Activated CD8-positive, alpha-beta memory T cell treated with anti-CD3 and anti-CD28 coated beads, Interleukin-2, amount 50 U/mL, for 24 hours (primary cell): Measurements from ENCODE around the gene CCSER1.

Experiments
- DNase-seq: peaks from one replicate; pipeline ENCODE4 v3.0.0-alpha.2; 2020; ENCODE audit errors: extremely low read depth

Gene CCSER1

DNA sequence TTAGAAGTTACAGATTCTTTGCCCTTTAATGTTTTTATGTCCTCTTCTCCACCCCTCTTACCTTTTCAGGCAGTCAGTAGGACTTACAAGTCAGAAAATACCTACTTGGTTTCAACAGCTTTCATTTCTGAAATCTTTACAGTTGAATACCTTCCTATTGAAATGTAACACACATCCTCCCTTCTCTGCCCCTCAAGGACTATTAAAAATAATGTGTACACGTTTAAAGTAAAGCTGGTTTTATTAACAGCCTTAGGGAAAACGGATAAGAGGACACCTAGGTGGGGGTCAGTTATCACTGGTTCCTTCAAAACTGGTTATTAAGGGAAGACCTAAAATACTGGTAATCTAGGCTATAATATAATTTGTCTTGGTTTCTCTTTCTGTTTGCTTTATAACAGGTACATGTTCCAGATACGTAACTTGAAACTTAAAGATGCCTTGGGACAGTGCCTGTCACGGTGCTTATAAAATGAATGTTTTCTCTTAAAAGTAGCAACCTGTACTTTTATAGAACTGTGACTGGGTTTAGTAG lies 1.8 kb downstream of the CCSER1 start:
- no peak for DNase-seq

DNA sequence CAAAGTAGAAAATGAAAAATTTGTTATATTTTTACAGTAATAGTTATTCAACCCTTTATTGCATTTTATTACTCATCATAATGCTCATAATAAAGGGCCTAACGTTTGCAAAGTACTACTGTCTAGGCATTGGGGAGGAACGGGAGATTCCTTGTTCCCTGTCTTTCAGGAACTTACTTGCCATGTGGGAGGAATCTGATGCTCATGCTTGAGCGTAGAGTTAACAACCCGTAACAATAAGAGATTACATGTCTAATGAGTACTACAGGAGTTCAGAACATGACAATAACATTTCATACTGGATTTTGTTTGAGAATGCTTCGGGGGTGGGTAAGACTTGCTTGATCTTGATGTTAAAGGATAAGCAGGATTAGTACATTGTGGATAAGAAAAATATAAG lies 2.9 kb downstream of the CCSER1 start:
- no peak for DNase-seq

DNA sequence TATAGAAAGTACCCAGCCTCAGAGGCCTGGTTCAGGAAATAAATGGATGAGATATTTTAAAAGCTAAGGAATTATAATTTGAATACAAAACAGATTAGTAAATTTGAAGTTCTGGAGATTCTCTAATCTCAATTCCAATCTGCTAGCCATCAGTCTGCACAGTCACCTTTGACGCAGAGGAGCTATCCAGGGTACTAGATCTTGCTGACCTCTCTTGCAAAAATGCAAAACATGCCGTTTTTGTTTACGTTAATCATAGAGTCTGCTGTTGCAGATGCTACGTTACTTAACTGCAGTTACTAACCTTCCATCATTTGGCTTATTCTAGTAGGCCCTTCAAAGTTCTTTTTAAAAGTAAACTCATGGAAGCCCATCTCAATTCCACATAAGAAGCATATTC lies 10.4 kb downstream of the CCSER1 start:
- DNase-seq = no peak

DNA sequence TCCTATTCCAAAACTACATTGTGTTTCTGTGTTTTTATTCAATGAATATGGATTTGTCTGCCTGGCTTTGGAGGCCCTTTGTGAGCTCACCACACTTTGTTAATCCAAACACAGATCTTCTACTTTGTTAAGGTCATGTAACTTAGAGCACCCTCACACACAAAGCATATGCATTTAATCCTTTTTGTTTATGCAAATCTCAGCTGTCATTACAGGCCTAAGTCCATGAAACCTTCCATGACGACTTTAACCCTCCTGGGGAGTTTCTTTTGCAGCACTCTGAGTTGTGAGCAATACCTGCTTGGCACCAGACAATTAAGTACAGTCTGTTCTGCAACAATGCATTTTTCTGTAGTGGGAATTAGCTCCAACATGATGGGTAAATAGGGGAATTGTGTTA lies 14.9 kb downstream of the CCSER1 start:
- DNase-seq = no peak

DNA sequence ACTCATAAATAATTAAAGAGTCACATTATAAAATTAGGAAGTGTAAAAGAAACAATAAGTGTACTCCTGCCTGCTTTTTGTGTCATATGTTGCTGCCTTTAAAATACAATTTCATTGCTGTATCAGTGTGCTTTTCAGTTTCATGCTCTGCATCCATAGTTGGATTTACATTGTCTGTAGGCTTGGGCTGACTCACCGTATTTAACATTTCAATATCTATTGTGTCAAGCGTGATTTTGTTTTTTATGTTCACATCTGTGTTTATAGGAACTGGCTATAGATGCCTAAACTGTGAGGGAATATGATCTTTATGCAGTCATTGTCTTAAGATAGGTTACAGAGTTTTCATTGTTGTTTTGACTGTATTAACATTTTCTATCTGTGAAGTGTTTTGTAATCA lies 18.1 kb downstream of the CCSER1 start:
- DNase-seq = no peak

DNA sequence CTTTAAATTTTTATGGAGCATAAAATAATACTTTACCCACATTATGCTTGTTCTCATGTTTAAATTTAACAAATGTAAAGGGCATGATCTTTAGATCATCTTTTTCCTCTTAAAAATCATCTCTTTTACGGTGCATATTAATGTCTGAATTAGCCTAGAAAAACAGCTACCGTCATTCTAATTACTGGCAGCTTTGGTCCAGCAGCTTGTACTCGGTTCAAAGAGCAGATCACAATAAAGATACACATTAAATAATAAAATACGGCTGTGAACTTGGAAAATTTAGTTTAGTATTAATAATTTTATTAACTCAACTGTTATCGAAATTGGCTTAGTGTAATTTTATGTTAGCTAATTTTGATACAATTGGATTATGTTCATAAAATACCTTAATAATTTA lies 19.1 kb downstream of the CCSER1 start:
- no peak for DNase-seq

DNA sequence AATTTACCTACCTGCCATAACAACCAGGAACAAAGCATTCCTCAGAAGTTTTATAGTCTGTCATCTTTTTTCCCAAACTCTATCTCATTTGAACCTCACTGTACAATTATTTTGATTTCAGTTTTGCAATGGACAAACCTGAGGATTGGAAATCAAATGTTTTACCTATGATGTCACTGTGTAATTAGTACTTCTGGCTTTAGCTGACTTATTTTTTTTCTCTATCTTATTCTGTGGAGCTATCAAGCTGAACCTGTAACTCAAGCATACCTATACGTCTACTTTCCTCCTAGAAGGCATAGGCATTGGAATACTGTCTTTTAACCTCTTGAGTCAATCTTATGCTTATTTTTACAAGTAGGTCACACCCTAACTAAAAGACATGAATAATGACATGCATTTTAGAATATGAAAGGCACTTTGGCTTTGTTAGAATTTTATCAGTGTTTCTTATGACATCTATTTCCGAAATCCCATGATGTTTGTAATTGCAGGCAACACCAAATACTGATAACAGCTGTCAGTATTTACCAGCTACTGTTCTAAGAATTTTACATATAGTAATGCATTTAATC lies 21.5 kb downstream of the CCSER1 start:
- no peak for DNase-seq

DNA sequence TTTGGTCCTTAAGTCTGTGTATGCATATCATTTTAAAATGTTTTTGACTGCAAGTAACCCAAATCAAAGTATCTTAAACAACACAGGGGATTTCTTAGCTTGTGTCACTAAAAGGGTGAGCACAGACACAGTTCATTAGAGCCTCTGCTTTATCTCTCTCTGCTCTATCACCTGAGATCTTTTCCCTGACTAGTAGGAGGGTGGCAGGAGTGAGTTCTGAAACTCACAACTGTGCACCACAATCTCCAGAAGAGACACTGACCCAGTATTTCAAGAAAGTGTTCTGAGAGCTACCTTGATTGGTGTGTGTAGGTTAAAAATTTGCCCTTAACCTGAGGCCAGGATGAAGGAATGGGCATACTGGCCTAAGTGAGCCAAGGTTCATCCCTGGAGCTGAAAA lies 24.8 kb downstream of the CCSER1 start:
- no peak for DNase-seq

DNA sequence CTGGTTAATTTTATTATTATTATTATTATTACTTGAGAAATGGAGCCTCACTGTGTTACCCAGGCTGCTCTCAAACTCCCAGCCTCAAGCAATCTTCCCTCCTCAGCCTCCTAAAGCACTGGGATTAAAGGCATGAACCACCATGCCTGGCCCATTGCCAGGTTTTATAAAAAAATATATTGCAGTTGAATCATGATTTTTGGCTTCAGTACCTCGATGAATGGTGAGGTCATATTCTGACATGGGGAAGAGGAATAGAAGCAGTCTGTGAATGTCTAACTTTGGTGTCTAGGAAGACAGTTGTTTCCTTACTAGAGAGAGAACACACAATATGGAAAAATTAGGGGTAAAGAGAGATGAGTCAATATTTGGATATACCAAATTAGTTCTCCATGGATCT lies 32.0 kb downstream of the CCSER1 start:
- no peak for DNase-seq

DNA sequence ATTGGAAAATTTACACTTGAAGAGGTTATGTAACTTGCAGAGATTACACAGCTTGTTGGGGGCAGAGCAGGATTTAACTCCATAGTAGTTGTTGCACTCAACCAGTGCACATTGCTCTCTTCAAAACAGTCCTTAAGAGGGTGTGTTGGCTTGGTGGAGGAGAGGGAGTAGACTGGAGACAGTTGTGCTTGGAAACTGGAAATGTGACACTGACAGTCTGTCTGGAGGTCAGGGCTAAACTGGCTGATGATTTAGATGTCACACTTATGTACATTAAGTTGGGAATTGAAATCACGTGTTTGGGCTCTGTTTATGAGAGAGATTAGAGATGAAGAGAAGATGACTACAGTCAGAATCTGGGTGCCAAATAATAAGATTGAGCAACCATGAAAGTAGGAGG lies 32.9 kb downstream of the CCSER1 start:
- DNase-seq = no peak

DNA sequence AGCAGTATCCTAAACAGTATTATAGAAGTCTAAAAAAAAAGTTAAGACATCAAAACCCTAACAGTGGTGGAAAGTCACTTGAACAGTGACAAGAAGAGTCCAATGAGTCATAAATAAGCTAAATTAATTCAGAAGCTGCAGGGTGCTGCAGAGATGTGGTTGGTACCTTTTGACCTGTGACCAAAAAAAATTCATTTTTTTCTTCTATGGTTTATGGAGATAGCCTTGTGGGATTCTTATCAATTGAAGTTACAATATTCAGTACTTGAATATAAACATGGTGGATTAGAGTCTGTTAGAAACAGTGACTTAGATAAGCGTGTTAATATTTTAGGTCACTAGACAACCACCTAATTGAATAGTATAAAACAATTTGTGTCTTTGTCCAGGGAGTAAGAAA lies 35.4 kb downstream of the CCSER1 start:
- no peak for DNase-seq

DNA sequence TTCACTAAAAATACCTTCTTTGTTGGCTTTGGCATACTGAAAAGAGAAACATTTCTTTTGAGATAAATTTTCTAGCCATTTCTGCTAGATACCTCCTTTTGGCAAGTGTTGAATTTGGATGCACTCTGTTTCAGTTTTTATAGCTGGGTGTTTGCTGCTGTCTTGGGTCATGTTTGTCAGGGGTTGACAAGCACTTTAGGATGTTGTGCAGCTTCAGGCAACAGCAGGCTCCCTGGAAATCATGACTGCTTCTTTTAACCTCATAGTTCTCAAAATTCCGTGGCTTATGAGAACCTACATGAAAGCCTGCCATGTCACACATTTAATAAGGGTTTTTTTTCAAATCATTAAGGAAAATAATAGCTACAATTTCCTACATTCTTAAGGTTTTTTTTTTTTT lies 36.7 kb downstream of the CCSER1 start:
- DNase-seq = no peak

DNA sequence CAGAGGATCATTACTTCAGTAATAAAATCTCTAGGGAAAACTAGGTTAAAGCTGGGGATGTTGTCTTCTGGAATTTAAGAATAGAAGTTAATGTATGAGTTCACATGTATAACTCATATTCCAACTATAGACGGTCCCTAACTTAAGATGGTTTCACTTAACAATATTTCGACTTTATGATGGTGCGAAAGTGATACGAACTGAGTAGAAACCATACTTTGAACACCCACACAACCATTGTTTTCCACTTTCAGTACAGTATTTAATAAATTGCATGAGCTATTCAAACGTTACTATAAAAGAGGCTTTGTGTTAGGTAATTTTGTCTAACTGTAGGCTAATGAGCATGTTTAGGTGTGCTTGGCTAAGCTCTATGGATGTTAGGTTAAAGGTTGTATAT lies 38.7 kb downstream of the CCSER1 start:
- no peak for DNase-seq

DNA sequence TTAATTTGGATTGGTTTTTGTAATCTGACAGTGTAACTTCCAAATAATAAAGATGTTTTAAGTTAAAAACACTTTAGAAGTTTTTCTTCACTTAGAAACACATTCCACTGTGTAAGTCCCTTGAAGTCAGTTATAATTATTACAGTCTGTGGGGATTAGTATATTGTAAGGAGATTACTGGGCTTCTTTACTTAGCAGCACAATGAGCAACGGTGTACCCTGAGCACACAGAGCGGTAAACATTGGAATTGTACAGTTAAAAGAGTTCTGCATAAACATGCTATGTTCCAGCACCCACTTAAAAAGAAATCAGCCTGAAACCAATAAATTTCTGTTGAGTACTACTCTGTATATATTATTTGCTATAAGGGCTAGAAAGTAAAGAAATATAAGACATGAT lies 44.3 kb downstream of the CCSER1 start:
- DNase-seq = no peak

DNA sequence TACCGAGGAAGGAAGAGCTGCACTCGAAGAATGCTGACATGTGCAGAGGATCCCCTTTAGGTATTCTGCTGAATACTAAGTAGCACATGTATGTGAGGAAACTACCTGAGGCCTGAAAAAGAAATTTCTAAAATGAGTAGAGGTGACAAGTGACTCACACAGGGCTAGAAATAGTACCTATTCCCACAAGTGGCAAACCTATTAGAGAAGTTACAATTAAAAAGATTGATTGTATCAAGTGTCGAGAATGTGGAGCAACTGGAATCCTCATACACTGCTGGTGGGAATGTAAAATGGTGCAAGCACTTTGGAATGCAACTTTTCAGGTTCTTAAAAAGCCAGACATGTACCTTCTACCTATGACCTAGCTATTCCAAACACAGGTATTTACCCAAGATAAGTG lies 47.4 kb downstream of the CCSER1 start:
- DNase-seq = no peak

DNA sequence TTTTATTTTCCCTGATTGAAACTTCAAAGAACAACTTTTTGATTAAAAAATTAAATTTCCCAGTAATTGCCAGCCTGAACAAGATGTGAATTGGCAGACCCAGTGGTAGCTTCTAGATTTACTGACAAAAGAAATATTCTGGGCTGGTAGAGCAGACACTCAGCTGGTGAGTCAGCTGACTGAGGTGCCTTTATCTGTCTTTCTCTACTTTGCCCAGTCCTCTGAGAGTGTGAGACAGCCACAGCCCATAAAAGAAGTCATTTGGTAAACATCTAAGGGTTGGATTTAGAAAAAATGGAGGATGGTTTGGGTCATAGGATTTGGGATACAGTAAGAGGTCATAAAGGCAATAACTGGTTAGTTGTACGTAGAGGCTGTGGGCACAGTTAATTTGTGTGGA lies 54.5 kb downstream of the CCSER1 start:
- no peak for DNase-seq

DNA sequence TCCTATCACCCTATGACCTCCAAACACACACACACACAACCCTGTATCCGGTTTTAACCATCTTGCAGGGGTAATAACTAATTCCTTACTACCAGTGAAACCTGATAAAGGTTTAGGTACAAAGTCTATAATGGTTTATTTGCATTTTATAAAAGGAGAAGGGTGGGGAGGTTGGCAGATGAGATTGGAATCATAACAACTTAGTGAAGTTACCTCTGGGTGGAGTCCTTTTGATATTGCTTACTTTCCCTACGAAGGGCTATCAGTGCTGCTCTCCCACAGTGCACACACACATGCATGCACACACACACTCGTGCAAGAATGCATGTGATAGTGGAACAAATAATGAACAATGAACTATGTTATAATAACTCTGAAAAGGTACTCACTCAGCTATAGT lies 56.1 kb downstream of the CCSER1 start:
- no peak for DNase-seq

DNA sequence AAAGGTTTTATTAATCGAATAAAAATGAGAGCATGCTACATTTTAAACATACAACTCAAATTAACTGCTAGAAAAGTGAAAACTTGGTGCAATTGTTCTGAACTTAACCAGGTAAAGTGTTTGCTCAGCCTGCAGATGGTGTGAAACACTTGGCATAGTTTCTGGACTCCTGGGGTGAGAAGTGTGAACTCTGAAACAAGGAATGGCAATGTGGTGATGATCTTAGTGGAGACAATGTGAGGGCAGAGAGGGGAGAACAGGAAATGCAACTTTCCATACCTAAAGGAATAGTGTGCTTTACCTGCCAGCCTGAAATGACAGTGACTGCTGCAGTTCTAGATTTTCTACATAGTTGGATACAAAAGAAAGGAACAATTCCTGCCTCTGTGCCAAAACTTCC lies 57.4 kb downstream of the CCSER1 start:
- DNase-seq = no peak

DNA sequence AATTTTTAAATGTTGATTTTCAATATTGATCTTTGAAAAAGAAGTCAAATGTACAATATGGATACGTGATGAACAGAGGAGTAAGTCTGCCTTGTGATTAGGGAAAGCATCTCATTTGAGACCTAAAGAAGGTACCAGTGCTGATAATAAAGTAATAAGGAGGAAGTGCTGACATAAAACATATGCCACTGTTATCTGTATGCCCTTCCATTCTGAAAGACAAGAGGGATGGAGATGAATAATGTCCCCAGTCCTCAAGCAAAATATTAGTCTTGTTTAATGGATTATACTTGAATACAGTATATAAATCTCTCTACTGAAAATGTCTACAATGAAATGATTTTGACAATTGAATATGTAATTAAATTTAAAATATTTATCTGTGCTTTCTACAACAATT lies 58.2 kb downstream of the CCSER1 start:
- no peak for DNase-seq

DNA sequence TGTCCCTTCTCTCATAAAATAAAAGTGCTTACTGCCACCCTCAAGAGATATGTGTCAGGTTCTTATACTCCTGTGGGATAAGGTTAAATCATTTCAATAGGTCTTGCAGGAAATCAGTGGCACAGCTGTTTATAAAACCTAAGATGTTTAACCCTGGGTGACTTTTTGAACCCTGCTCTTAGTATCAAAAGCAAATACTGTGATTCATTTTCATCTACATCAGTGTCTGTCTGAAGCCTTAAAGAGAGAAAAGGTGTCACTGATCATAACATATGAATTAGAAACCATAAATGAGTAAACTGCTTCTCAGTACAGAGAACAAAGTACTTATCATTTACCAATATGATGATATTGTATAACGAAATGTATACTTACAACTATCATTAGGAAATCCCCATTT lies 59.0 kb downstream of the CCSER1 start:
- no peak for DNase-seq

DNA sequence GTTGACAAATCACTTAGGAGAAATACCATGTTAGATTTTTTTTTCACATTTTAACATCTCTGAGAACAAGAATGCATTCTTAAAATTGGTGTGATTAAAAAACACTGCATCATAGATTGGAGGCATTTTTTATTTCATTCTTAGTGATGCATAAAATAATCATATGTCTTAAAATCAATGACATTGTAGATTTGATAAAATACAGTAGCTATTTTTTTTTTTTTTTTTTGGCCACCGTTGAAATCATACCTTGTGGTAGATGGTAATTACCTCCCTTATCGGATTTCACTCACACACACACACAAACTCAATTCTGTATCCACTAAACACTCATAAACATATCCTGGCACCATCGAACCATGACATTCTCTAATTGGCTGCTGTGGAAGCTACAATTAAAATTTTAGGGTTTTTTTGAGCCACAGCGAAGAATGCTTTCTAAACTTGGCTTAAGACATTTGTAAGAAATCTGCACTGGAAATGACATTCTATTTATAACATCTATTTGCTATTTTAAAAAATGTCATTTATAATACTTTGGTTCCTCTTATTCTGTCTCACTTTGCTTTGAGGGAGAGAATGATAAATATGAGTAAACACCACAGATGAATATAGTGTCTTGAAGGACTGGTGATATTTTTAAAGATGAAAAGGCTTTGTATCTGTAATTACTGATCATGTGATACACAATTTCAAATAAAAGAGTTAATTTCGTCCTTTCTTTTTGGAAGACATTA lies 60.1 kb downstream of the CCSER1 start:
- DNase-seq = no peak

DNA sequence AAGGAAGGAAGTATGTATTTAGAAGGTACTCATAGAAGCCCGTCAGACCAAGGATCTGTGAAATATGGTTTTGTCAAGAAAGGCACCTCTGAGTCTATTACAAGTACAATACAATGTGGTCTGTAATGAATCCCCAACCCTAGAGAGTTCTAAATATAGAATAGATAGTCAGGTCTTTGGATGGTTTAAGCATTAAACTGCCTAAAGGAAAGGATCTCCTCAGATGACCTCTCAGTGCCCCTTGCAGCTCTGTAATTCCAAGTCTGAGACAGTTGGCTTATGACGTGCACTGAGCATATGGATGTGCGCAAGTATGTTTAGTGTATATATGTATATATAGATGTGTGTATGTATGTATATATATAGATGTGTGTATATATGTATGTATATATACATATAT lies 62.0 kb downstream of the CCSER1 start:
- no peak for DNase-seq

DNA sequence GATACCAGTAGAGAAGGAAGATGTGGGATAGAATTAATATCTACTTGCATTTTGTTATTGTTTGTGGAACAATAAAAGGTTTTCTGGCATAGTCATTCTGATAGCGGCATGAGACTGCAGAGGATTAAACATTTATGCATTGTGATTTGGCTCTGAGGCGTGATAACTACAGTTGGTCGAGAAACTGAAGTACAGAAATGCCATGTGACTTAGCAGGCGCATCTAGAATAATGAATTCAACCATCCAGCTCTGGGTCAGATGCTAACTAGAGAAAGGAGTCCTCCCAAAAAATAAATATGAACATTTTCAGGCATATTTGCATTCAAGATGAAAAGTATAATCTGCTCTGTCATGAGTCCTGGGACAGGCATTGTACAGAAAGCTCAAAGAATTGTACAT lies 62.8 kb downstream of the CCSER1 start:
- DNase-seq = no peak

DNA sequence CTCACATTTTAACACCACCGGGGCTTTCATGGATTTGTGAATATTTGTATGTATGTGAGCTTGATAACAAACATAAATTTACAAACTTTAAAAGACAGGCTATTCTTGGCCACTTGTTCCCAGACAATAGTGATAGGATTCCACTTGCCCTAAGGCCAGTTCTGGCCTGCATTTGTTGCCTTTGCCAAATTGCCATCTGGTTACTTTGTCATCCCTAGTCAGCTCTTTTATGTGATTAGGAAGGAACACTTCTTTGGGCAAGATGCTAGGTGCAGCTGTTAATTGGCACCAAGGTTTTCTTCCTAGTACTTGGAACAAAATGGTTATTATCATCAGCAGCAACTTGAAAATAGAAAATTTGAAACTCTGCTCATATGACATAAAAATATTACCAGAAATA lies 63.3 kb downstream of the CCSER1 start:
- no peak for DNase-seq
